Islet precursor cell (in vitro differentiated cells): ENCODE measurements around the gene PRDX5.

ENCODE experiments used
- DNase-seq: peaks from one replicate; pipeline ENCODE4 v3.0.0-alpha.2; 2018

Gene PRDX5

DNA sequence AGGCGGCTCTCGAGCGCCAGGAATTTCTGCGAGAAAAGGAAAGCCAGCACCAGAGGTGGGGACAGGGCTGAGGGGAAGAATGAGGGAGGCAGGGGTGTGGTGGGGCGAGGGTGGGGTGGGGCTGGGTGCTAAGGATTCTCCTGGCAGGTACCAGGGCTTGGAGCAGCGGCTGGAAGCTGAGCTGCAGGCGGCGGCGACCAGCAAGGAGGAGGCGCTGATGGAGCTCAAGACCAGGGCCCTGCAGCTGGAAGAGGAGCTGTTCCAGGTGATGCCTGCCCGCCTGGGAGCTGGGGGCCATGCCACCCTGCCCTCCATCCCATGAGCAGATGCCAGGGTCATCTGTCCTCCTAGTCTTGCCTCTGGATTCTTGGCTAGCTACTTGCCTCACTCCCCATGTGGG is 31.5 kb downstream of the PRDX5 start:
- DNase-seq = peak; percentile 47

DNA sequence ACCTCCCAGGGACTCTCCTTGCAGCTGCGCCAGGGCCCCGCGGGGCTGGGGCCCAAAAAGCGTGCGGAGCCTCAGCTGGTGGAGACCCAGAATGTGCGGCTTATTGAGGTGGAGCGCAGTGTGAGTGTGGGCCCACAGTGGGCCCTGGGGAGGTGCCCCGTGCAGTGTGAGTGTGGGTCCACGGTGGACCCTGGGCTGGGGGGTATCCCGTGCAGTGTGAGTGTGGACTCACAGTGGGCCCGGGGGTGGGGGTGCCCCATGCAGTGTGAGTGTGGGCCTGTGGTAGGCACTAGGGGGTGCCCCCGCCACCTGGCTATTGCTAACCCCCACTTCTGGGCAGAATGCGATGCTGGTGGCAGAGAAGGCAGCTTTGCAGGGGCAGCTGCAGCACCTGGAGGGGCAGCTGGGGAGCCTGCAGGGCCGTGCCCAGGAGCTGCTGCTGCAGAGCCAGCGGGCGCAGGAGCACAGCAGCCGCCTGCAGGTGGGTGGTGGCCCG is 33.3 kb downstream of the PRDX5 start:
- peak; percentile 40 for DNase-seq

DNA sequence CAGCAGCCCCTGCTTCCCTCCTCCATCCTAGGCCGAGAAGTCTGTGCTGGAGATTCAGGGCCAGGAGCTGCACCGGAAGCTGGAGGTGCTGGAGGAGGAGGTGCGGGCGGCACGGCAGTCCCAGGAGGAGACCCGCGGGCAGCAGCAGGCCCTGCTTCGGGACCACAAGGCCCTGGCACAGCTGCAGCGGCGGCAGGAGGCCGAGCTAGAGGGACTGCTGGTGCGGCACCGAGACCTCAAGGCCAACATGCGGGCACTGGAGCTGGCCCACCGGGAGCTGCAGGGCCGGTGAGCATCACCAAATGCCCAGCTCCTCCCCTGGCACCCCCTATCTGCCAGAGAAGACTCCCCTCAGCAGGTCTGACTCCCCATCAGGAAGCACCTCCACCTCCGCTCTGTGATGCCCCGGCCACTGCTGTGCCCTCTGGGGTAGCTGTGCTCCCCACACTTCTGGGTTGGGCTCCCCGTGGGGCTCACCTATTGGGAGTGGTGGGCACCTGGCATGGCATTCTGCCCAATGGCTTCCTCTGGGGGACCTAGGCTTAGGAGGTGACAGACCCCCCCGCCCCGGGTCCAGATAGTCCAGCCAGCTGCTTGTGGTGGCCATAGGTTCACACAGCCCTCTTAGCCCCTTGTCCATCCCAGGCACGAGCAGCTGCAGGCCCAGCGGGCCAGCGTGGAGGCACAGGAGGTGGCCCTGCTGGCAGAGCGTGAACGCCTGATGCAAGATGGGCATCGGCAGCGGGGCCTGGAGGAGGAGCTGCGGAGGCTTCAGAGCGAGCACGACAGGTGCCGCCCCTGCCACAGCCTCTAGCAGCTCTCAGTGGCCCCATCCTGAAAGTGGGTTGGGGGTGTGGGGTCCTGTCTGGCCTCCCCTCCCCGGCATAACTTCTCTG is 34.4 kb downstream of the PRDX5 start:
- peak; percentile 51 for DNase-seq

DNA sequence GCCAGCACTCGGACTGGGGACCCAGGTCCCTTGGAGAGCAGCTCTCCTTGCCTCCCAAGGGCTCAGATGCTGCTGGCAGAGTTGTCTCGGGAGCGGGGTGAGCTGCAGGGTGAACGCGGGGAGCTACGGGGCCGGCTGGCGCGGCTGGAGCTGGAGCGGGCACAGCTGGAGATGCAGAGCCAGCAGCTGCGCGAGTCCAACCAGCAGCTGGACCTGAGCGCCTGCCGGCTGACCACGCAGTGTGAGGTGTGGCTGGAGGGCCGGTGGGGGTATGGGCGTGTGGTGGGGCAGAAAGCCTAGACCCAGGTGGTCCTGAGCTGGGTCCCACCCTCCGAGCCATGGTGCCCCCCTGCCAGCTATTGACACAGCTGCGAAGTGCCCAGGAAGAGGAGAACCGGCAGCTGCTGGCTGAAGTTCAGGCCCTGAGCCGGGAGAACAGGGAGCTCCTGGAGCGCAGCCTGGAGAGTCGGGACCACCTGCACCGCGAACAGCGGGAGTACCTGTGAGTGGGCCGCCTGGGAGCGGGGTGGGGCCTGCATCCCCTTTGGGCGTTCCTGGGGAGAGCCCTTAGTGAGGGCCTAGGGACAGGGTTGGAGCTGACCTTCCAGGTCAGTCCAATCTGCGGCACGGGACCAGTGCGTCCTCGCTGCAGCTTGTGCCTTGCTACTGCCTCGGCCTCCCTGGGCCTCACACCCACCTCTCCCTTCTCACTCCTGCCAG is 35.2 kb downstream of the PRDX5 start:
- peak; percentile 51 for DNase-seq

DNA sequence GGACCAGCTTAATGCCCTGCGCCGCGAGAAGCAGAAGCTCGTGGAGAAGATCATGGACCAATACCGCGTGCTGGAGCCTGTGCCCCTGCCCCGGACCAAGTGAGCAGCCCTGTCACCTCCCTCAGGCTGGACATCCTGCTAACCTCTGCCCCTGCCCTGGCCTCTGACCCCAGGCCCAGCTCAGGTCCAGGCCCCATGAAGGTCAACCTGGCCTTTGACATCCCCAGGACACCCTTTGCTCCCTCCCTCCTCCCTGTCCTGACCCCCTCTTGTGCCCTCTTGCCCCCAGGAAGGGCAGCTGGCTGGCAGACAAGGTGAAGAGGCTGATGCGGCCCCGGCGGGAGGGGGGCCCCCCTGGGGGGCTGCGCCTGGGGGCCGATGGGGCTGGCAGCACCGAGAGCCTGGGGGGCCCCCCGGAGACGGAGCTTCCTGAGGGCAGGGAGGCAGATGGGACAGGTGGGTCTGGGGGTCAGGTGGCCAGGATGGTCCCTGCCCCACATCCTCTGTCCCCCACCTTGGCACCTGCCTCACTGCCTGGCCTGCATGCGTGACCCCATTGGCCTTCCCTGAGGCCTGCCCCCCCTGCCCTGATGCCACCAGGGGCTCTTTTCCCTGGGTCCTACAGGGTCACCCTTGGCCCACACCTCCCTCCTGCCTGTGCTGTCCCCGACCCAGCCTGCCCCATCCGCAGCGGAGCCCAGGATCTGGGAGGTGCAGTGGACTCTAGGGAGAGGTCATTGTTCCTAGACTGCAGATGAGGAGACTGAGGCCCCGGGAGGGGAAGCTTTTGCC is 36.0 kb downstream of the PRDX5 start:
- DNase-seq = peak; percentile 46

DNA sequence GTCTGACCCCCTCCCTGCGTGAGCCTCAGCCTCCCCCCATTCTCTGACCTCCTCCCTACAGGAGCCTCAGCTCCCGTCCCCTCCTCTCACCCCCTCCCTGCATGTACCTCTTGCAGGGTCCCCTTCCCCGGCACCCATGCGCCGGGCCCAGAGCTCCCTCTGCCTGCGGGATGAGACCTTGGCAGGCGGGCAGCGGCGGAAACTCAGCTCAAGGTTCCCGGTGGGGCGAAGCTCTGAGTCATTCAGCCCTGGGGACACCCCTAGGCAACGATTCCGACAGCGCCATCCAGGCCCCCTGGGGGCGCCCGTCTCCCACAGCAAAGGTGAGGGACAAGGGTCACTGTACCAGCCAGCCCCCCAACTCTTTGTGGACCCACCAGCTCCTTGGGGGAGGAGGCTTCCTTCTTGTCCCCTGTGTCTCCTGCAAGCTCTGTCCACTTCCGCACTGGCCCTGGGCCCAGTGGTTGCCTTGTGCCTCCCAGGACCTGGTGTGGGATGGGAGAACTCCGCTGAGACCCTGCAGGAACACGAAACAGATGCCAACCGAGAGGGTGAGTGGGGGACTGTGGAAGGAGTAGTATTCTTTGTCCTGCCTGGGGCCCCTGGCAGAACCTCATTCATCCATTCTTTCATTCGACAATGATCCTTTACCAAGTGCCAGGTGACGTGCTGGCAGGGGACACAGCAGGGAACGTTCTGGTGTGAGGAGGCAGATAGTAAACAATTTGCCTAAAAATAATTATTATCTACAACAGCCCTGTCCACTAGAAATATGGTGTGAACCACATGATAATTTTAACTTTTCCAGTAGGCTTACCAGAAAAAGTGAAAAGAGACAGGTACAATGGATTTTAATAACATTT is 37.4 kb downstream of the PRDX5 start:
- peak; percentile 92 for DNase-seq

DNA sequence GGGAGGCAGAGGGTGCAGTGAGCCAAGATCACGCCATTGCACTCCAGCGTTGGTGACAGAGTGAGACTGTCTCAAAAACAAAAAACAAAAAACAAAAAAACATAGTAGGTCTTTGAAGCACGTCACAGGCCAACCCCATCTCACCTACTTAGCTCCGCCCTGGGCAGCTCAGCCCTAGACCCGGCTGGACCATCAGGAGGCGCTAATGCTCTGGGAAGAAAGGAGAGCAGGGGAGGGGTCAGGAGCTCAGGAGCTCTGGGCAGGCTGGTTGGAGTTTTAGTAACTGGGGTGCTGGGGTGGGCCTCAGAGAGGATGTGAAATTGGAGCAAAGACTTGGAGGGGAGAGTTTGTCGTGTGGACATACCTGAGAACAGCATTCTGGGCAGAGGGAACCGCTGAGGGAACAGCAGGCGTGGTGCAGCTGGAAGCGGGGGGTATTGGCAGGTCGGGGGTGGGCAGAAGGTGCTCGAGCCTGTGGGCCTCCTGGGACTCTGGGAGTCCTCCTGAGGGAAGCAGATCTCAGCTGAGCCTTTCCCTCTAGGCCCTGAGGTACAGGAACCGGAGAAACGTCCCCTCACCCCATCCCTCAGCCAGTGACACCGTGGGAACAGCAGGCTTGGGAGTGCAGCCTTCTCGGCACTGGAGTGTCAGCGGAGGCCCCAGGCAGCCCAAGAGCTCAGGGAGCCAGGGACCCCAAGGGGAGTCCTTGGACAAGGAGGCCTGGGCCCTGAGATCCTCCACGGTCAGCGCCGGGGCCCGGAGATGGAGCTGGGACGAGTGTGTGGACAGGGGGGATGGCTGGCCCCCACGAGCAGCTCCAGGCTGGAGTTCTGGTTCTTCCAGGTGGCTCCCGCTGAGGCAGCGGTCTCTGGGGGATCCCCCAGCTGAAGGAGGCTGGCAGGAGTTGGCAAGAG is 38.8 kb downstream of the PRDX5 start:
- DNase-seq = peak; percentile 92

DNA sequence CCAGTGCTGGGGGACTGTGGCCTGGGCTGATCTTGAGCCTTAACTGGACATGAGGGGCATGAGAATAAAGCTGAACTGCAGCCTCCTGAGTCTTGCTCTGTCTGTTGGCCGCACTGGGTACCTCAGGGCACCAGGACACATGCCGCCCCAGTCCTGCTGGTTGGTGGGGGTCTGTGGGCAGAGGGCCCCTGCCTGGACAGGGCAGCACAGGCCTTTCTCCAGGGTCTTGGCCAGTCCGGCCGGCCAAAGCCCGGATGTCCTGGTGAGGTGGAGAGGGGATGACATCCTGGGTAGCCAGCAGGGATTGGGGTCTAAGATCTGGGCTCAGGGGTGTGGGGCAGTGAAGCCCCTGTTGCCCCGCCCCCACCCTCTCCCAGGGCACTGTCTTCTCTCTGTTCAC is 39.5 kb downstream of the PRDX5 start:
- DNase-seq = peak; percentile 55

DNA sequence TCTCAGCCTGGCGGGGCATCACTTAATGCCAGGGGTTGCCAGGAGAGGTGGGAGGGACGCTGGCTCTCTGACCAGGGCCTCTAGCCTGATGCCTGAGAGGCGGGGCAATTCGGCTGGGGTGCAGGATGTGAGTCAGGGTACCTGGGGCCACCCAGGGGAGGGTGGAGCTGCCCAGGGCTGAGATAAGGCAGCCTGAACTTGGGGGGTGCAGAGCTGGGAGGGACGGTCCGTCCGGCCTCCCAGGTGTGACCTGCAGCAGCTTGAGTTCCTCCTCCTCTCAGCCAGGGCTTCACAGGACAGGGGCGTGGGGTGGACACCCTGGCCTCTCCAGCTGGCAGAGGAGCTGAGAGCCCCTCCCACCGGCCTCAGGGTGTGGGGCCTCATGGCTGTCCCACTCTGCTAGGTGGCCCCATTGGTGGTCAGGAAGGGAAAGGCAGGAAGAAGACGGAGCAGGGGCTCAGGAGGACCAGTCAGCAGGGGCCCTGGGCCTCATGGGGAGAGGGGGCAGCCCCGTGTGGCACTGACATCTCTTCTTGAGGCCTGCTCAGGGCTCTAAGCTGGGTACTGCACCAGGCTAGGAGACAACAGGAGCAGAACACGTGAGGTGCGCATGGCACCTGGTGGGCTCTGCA is 40.1 kb downstream of the PRDX5 start:
- DNase-seq = peak; percentile 62

DNA sequence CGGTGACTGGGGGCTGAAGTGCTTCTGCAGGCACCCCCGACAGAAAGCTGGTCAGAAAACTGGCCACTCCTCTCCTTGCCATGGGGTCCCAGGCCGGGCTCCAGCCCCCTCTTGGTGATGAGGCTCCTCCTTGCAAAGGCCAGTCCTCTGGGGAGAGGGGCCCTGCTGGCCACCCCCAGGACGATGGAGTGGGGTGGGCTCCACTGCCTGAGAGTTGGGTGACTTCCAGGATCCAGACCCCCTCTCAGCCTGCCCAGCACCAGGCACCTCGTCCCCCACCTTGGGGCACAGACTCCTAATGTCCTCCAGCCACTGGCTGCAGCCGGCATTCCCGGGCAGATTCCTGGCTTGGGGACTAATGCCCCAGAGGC is 40.6 kb downstream of the PRDX5 start:
- no peak for DNase-seq

DNA sequence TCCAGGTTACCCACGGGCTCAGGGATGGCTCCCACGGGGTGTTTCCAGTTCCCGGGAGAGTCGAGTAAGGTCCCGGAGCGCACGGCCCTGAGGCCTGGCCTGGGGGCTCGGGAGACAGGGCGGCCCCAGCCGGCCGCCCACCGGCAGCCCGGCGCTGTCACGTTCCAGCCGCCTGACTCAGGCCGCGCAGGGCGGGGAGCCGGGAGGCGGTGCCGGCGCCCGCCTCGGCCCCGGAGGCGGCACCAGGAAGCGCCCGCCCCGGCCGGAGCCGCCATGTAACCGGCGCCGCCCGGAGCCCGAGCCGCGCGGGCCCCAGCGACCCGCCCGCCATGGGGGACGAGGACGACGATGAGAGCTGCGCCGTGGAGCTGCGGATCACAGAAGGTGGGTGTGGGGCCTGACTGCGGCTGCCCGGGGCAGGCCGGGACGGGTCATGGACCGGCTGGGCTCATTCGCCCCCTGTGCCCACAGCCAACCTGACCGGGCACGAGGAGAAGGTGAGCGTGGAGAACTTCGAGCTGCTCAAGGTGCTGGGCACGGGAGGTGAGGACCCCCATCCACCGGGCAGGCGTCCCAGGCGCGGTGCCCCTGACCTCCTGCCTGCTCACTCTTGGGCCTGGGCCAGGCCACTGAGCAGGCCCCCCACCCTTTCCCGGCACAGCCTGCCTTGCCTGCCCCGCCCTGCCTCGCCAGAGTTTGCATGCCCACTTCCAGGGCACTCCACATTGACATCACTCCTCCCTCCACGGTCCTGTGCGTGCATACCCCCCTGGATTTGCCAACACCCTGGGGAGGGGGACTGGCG is 41.2 kb downstream of the PRDX5 start, which contains the start of gene RPS6KA4:
Gene RPS6KA4, plus strand, starts transcription at position 256 of the 805 bp plus-strand sequence. Its CDS starts 74 bp downstream, at position 330.
- peak; percentile 88 for DNase-seq

DNA sequence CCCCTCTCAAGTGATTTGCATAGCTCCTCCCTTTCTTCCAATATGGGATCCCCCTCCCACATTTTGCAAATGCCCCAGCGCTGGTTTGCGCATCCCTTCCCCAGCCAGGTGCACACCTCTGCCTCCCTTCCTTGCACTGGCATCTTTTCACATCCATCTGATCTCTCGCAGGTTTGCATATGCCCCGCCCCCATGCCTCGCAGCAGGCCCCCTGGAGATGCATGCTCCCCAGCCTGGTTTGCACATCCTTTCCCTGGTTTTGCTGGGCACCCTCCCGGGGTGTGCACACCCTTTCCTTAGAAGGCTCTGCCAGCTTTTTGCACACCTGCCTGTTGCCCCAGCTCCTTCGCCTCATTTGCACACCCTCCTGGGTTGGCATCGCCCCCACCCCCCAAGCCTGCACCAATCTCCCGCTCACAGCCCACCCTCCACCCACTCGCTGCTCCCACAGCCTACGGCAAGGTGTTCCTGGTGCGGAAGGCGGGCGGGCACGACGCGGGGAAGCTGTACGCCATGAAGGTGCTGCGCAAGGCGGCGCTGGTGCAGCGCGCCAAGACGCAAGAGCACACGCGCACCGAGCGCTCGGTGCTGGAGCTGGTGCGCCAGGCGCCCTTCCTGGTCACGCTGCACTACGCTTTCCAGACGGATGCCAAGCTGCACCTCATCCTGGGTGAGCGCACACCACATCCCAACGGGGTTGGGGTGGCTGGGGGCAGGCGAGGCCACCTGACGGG is 42.0 kb downstream of the PRDX5 start:
- peak; percentile 38 for DNase-seq

DNA sequence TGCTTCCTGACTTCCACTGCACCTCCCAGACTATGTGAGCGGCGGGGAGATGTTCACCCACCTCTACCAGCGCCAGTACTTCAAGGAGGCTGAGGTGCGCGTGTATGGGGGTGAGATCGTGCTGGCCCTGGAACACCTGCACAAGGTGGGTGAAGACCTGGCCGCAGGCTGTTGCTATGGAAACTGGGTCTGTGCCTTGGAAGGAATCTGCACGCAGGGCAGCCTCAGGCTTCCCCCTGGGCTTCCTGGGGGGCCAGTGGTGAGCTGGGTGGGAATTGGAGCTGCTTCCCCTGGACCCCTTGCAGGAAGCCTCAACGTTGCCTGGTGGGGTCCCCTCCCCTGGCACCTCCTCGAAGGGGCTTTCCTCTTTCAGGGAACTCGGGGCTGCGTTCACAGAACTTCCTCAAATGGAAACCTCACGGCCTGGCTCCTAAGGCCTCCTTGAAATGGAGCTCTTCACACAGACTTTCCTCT is 42.6 kb downstream of the PRDX5 start:
- peak; percentile 49 for DNase-seq

DNA sequence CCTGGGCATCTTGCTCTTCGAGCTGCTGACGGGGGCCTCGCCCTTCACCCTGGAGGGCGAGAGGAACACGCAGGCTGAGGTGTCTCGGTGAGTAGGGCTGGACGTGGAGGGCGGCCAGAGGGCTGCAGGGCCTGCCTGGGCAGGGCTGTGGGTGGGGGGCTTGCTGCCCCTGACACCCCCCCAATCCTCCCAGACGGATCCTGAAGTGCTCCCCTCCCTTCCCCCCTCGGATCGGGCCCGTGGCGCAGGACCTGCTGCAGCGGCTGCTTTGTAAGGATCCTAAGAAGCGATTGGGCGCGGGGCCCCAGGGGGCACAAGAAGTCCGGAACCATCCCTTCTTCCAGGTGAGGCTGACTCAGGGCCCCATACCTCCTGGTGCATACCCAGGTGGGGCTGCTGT is 43.7 kb downstream of the PRDX5 start:
- DNase-seq = no peak

DNA sequence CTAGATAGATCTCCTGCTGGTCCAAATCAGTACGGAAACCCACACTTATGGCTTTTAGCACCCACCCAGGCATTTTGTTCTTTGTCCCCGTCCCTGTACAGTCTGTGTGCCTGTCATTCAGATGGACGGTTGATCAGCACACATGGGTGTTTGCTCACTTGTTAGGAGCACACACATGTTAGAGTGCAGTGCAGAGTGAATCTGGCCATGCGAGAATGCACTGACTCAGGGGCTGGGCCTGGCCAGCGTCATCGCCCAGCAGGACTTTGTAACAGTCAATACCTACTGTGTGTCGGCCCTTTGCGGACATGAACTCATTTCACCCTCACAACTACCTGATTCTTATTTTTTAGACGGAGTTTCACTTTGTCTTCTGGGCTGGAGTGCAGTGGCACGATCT is 44.4 kb downstream of the PRDX5 start:
- no peak for DNase-seq

DNA sequence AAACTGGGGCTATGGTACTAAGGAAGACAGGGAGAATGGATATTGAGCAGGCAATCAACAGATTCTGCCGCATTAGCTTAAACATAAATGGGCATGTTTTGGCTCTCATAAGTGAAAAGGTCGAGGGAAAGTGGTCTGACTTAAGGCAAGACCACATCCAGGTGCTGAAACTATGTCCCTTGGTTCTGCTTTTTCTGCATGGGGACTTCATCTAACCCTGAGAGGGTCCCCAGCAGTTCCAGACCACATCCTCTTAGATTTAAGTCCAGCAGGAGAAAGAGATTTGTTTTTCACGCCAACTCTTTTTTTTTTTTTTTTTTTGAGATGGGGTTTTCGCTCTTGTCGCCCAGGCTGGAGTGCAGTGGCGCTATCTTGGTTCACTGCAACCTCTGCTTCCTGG is 46.5 kb downstream of the PRDX5 start:
- no peak for DNase-seq

DNA sequence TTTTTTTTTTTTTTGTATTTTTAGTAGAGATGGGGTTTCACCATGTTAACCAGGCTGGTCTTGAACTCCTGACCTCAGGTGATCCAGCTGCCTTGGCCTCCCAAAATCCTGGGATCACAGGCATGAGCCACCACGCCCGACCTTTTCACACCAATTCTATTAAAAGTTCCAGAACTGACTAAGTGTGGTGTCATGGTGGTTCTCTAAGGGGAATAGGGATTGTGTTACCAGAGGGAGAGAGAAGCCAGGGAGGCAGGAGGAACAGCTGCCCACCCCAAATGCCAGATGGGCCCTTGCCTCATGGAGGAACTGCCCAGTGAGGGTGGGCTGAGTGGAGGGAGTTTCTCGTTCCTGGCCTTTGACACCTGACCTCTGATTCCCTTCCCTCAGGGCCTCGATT is 47.0 kb downstream of the PRDX5 start:
- no peak for DNase-seq

DNA sequence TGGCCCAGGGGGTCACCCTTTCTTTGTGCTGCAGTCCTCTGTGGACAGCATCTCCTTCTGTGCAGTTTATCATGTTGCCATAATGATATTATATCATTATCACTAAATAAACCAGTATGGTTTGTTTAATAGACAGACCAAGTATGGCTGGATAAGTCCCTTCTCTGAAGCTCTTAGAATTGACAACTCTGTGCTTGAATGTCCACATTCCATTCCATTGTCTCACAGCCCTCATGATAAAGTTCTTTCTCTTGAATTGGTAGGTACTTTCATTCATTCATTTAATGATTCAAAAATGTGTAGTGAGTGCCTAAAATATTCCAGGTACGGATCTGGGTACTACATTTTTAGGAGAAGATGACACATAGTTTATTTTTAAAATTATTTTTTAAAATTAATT is 48.8 kb downstream of the PRDX5 start:
- no peak for DNase-seq
